Suprapubic skin (tissue), 4 donors: ENCODE results near the gene CFAP46. TPM values are rescaled to one million over a fixed set of nuclear protein-coding genes. Genes with fewer than 3 reads are reported as not detected.

ENCODE experiments used
- DNase-seq, 2 donors: peaks; one replicate each; pipeline ENCODE4 v3.0.0-alpha.2; 2019; ENCODE audit warnings: low spot score in 2 of 2
- H3K27ac ChIP-seq: fragments of 200-600 bp; sonication (generic); one replicate; pipeline ENCODE4 v1.5.1; 2019
- H3K27me3 ChIP-seq: fragments of 200-600 bp; sonication (generic); one replicate; pipeline ENCODE4 v1.5.1; 2019
- H3K36me3 ChIP-seq: fragments of 200-600 bp; sonication (generic); one replicate; pipeline ENCODE4 v1.5.1; 2019
- H3K4me1 ChIP-seq: fragments of 200-600 bp; sonication (generic); one replicate; pipeline ENCODE4 v1.5.1; 2019
- H3K4me3 ChIP-seq: fragments of 200-600 bp; sonication (generic); one replicate; pipeline ENCODE4 v1.5.1; 2019; ENCODE audit warnings: mild to moderate bottlenecking
- H3K9me3 ChIP-seq: fragments of 200-600 bp; sonication (generic); one replicate; pipeline ENCODE4 v1.5.1; 2019
- EP300 ChIP-seq: sonication (generic); formaldehyde crosslinking; IDR thresholded peaks from one replicate; pipeline ENCODE4 v1.6.1; 2017; ENCODE audit warnings: antibody characterized with exemption
- POLR2A ChIP-seq, 2 donors: fragments of 450-650 bp; IDR thresholded peaks; one replicate each; pipeline ENCODE4 v1.6.1; 2017; ENCODE audit warnings: antibody characterized with exemption in 2 of 2, mild to moderate bottlenecking in 2 of 2, moderate library complexity in 2 of 2
- POLR2AphosphoS5 ChIP-seq, 3 donors: sonication (generic); formaldehyde crosslinking; IDR thresholded peaks; one replicate each; pipeline ENCODE4 v1.6.1; 2017; ENCODE audit warnings: antibody characterized with exemption in 3 of 3
- WGBS: methylation state at CpG from one replicate; pipeline ENCODE4 v1.1.5; 2018; 5-methylcytosine and 5-hydroxymethylcytosine counted together
- total RNA-seq, 4 donors: library from RNA; depleted of rRNA; stranded (reverse); fragments of >200 nt; gene quantifications; one replicate each; pipeline ENCODE4 v1.1.0, GENCODE V29; 2016
- TF ChIP-seq, protein P1 (sequence below), 2 donors: fragments of 200-600 bp in 1 of 2; fragments of 450-650 bp in 1 of 2; sonication (generic) in 1 of 2; IDR thresholded peaks; one replicate each; pipeline ENCODE4 v1.5.1; 2016 to 2019; ENCODE audit warnings: antibody characterized with exemption in 2 of 2, mild to moderate bottlenecking in 1 of 2, moderate library complexity in 1 of 2

Gene CFAP46
- total RNA-seq, 4 donors from 2014 or later, result 0.11 to 0.21 TPM; not detected in 2

DNA sequence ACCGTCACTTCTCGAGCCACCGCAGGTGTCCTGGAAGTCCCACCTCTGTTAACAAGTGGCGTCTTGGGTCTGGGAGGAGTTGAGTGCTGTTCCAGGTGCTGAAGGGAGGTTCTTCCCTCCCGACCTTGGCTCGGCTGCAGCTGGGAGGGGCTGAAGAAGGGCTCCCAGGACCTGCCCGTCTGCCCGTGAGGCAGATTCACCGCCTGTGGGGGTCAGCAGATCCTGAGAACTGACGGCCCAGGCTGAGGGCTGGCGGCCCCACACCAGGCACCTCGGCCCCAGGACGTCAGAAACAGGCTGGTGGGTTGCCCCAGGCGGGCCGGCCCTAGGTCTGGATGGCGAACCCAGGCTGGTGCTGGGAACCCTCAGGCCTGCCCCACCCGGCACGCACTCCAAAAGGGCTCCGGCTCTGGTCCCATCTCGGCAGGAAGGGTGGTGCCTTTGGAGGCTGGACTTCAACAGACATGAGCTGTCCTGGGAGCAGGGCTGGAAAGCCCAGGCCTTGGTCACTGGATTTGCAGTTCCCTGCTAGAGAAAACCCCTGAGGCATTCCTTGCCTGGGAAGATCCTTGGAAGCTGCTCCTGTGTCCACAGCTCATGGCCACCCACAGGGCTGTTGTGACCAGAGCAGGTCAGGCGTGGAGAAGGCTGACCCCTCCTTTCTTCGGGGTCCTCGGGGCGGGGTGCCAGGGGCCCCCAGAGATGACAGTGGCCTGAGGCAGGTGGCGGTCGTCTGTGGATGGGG lies 42.6 kb upstream of the CFAP46 start:
- H3K9me3 ChIP-seq, result no peaks in the 10 kb centered on the region
- no peak overlapping the region for H3K27ac ChIP-seq
- no peaks in the 10 kb centered on the region for H3K4me1 ChIP-seq
- DNase-seq, result no peak
- 62% methylated on average over 14 of the region's 26 CpGs for WGBS
- no peak overlapping the region for H3K4me3 ChIP-seq
- H3K27me3 ChIP-seq, result peaks cover 45% of the 10 kb centered on the region
- H3K36me3 ChIP-seq, result no peaks in the 10 kb centered on the region
- TF ChIP-seq EP300 (no peak), POLR2AphosphoS5 (IDR thresholded peaks at IDR 0.05) (no peak), POLR2A (IDR thresholded peaks at IDR 0.05) (no peak)
- TF ChIP-seq, protein P1, sequence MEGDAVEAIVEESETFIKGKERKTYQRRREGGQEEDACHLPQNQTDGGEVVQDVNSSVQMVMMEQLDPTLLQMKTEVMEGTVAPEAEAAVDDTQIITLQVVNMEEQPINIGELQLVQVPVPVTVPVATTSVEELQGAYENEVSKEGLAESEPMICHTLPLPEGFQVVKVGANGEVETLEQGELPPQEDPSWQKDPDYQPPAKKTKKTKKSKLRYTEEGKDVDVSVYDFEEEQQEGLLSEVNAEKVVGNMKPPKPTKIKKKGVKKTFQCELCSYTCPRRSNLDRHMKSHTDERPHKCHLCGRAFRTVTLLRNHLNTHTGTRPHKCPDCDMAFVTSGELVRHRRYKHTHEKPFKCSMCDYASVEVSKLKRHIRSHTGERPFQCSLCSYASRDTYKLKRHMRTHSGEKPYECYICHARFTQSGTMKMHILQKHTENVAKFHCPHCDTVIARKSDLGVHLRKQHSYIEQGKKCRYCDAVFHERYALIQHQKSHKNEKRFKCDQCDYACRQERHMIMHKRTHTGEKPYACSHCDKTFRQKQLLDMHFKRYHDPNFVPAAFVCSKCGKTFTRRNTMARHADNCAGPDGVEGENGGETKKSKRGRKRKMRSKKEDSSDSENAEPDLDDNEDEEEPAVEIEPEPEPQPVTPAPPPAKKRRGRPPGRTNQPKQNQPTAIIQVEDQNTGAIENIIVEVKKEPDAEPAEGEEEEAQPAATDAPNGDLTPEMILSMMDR (IDR thresholded peaks at IDR 0.05), result no peak

- Histone ChIP-seq H3K27me3 (peaks cover 50% of the 10 kb centered on the region), H3K36me3 (no peaks in the 10 kb centered on the region), H3K4me3 (no peak overlapping the region), H3K27ac (no peak overlapping the region), H3K9me3 (no peaks in the 10 kb centered on the region), H3K4me1 (no peaks in the 10 kb centered on the region)
- DNase-seq, result no peak
- TF ChIP-seq, protein P1 (IDR thresholded peaks at IDR 0.05), result no peak
- no peak for TF ChIP-seq EP300
- no peak for TF ChIP-seq POLR2A (IDR thresholded peaks at IDR 0.05)
- TF ChIP-seq POLR2AphosphoS5 (IDR thresholded peaks at IDR 0.05), result no peak
- 77% methylated on average over 27 of the region's 29 CpGs for WGBS
These were observed 41.6 kb upstream of the CFAP46 start for GRCh38 chr10:132984008-132984295.

DNA sequence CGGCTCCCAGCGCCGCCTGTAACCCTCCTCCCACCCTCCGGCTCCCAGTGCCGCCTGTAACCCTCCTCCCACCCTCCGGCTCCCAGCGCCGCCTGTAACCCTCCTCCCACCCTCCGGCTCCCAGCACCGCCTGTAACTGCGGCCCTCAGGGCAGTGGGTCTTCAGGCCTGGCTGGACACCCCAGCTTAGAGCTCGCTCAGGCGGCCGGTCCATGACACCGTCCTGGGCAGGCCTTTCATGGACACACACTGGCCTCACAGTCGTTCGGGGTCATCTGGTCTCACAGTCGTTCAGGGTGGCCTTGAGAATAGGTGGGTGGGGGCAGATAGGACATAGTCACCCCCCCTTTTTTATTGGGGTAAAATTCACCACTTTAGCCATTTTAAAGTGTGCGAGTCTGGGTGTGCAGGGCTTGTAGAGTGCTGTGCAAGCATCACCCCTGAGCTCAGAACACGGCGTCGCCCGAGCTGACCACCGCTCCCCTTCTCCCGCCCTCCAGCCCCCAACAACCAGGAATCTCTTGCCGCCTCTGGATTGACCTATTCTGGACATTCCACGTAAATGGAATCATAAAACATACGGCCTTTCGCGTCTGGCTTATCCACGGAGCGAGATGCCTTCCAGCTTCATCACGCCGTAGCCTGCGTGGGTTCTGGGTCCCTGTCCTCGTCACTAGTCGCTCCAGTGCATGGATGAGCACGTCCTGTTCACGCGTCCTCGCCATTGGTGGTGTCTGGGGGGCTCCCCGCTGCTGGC lies 41.1 kb upstream of the CFAP46 start:
- TF ChIP-seq, protein P1 (IDR thresholded peaks at IDR 0.05), result no peak
- TF ChIP-seq EP300 (no peak), POLR2AphosphoS5 (IDR thresholded peaks at IDR 0.05) (no peak), POLR2A (IDR thresholded peaks at IDR 0.05) (no peak)
- Histone ChIP-seq H3K4me3 (no peak overlapping the region), H3K36me3 (no peaks in the 10 kb centered on the region), H3K27ac (no peak overlapping the region), H3K27me3 (peaks cover 52% of the 10 kb centered on the region), H3K4me1 (no peaks in the 10 kb centered on the region), H3K9me3 (no peaks in the 10 kb centered on the region)
- WGBS, result 95% methylated on average over 23 of the region's 42 CpGs
- DNase-seq, result no peak

DNA sequence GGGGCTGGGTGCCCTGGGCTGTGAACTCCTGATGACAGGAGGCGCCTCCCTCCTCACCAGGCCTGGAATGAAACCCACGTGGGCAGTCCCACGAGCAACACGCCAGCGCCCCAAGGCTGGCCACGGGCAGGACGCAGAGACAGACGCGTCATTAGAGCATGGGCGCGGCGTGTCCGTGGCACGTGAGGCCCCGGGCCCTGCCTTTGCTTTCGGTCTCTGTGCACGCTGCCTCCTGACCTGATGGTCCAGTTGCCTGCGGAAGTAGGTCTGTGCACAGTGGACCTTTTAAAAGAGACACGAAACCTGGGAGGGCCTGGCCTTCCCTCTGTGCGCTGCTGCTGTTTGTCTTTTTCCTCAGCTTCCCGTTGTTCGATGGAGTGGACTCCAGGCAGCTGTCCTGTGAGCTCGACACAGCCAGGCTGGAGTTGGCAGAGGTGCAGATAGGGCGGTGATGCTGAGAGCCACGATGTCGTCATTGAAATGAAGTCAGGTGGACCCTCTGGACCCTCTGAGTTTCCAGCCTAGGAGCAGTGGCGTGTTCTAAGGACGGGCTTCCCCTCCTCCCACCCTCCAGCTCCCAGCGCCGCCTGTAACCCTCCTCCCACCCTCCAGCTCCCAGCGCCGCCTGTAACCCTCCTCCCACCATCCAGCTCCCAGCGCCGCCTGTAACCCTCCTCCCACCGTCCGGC lies 40.1 kb upstream of the CFAP46 start:
- H3K9me3 ChIP-seq, result no peaks in the 10 kb centered on the region
- H3K36me3 ChIP-seq, result no peaks in the 10 kb centered on the region
- H3K4me1 ChIP-seq, result no peaks in the 10 kb centered on the region
- WGBS, result 87% methylated on average over 14 of the region's 36 CpGs
- H3K27me3 ChIP-seq, result peaks cover 54% of the 10 kb centered on the region
- H3K27ac ChIP-seq, result no peak overlapping the region
- TF ChIP-seq POLR2A (IDR thresholded peaks at IDR 0.05), result no peak
- TF ChIP-seq, protein P1 (IDR thresholded peaks at IDR 0.05), result no peak
- no peak for TF ChIP-seq POLR2AphosphoS5 (IDR thresholded peaks at IDR 0.05)
- TF ChIP-seq EP300, result no peak
- no peak overlapping the region for H3K4me3 ChIP-seq
- DNase-seq, result no peak

DNA sequence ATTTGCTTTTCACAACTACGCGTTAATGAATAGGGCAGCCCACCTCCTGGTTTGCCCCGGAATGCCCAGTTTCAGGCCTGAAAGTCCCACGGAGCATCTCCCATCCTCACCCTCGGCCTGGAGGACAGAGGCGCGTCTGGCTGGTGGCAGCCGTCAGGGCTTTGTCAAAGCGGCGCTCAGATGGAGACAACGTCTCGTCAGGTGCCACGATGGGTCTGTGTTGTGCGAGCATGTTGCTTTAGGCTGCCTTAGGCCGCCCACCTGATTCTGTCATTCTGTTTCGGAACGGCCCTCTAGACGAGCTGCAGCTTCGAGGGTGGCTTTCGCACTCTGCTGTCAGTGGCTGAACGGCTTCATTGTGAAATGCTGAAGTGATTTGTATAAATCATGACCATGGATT lies 39.4 kb upstream of the CFAP46 start:
- 68% methylated on average over 21 of the region's 21 CpGs for WGBS
- no peak for DNase-seq
- Histone ChIP-seq H3K9me3 (no peaks in the 10 kb centered on the region), H3K4me3 (no peak overlapping the region), H3K36me3 (no peaks in the 10 kb centered on the region), H3K4me1 (no peaks in the 10 kb centered on the region), H3K27ac (no peak overlapping the region), H3K27me3 (peaks cover 57% of the 10 kb centered on the region)
- TF ChIP-seq, protein P1 (IDR thresholded peaks at IDR 0.05), result no peak
- TF ChIP-seq EP300, result no peak
- TF ChIP-seq POLR2AphosphoS5 (IDR thresholded peaks at IDR 0.05), result no peak
- TF ChIP-seq POLR2A (IDR thresholded peaks at IDR 0.05), result no peak
